ENCODE results near the gene DEFB131B.
"Not testable (repeated sequence)": the region's sequence is repeated elsewhere in the genome, so short reads cannot be mapped to it uniquely, and the experiment has no call there.

The DEFB131B gene

GRCh38 chr11:71911986-71912340 is 33.7 kb downstream of the DEFB131B start:
- not testable (repeated sequence) for DNase-seq

- DNase-seq = no peak
Measured at GRCh38 chr11:71913756-71914526, 35.7 kb downstream of the DEFB131B start.

DNA sequence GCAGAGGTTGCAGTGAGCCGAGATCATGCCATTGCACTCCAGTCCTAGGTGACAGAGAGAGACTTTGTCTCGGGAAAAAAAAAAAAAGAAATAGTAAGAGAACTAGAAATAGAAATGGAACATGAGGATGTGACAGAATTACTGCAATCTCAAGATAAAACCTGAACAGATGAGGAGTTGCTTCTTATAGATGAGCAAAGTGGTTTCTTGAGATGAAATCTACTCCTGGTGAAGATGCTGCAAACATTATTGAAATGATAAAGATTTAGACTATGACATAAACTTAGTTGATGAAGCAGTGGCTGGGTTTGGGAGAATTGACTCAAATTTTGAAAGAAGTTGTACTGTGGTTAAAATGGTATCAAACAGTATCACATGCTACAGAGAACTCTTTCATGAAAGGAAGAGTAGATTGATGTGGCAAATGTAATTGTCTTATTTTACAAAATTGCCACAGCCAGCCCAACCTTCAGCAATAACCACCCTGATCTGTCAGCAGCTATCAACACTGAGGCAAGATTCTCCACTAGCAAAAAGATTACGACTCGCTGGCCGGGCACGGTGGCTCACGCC is 36.5 kb downstream of the DEFB131B start:
- no peak for DNase-seq

DNA sequence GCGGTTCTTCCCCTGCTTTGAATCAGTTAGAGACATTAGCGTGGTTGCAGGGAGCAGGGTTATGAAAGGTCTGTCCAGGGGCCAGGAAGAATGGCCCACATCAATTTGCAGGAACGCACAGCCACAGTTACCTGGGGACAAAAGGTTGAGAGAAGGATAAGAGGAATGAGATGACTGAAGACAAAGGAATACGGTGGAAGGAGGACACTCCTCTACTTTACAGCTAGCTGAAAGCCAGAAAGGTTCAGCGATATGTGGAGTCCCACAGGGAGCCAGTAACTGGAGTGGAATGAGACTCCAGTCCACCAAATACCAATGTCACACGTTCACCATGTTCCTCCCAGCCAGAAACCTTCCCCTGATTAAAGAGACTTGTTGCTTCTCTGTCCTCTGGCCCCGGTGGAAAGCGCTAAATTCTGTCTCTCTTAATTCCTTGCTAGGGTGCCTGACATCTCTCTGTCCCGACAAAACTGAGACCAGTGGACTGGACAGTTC is 39.4 kb downstream of the DEFB131B start:
- no peak for DNase-seq

GRCh38 chr11:71927820-71928736 is 49.8 kb downstream of the DEFB131B start, which contains the start of gene XNDC1N:
TSS of gene XNDC1N (minus strand) at chr11:71928594. CDS start at chr11:71923353, 5,241 bp downstream.
- DNase-seq = peak; percentile 96 to 100 (median 99)

DNA sequence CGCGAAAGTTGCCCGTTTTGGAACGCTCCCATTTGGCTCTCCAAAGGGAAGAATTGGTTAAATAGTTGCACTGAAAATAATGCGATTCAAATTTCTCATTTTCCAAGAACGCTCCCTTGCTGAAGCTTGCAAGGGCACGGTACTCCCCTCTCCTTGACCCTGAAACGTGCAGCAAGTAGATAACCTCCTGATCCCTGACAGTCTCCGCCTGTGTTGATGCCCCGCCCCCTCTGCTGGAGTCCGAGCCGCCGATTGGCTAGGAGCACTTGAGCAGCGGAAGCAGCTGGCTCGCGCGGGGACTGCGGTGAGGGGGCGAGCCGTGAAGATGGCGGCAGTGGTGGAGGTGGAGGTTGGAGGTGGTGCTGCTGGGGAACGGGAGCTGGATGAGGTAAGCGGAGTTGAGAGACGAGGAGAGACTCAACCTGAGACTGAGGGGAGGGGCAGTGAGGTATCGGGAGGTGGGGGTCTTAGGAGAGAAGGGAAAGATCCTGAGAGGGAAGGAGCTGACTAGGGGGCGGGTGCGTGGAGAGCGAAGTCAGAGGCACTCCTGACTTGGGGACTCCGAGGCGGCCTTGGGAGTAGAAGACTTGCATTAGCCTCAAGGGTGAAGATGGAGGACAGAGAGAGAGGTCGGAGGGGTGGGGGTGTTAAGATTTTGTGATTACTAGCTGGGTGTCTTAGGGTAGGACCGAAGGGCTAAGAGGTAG is 50.6 kb downstream of the DEFB131B start, which contains the start of gene RNF121:
Gene RNF121, plus strand, starts transcription at position 310 of the 707 bp plus-strand sequence. Its CDS starts 16 bp downstream, at position 326.
- DNase-seq = peak; percentile 96 to 100 (median 99)

DNA sequence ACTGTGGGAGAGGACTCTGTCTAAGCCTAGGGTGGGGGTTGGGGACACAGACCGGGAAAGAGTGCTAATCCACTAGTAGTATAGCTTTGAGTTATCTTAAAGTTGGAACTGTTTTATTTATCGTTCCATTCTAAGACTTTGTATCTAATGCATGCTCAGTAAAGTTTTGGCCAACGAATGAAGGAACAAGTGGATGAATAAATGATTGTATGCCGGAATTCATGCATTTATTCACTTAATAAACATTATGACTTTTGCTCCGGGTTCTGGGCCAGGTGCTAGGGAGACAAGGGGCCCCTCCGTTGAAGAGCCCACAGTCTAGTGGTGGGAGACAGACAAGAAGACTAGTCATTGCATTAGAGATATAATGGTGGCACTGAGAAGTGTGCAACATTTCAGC is 51.2 kb downstream of the DEFB131B start:
- no peak for DNase-seq

GRCh38 chr11:71930556-71931244 is 52.4 kb downstream of the DEFB131B start:
- no peak for DNase-seq

- DNase-seq = no peak
Measured at GRCh38 chr11:71931245-71931602, 53.0 kb downstream of the DEFB131B start.

- DNase-seq = no peak
Measured at GRCh38 chr11:71933141-71933933, 55.1 kb downstream of the DEFB131B start.
